NB4 (cell line): Measurements from ENCODE around the gene LRP2BP.

ENCODE experiments used
- CTCF ChIP-seq: IDR thresholded peaks from one replicate; pipeline ENCODE4 v1.5.1; 2012; ENCODE audit warnings: low read depth, low read length
- POLR2A ChIP-seq: IDR thresholded peaks from 2 replicates; pipeline ENCODE4 v1.6.1; 2011; ENCODE audit warnings: mild to moderate bottlenecking; ENCODE audit not compliant: insufficient read length; ENCODE audit errors: extremely low read depth
- TF ChIP-seq, protein P1 (sequence below): IDR thresholded peaks from 2 replicates; pipeline ENCODE4 v1.6.1; 2011; ENCODE audit warnings: low read depth, low read length

- TF ChIP-seq CTCF, result no peak
- TF ChIP-seq, protein P1, sequence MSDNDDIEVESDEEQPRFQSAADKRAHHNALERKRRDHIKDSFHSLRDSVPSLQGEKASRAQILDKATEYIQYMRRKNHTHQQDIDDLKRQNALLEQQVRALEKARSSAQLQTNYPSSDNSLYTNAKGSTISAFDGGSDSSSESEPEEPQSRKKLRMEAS, result no peak
- no peak for TF ChIP-seq POLR2A
Measured at GRCh38 chr4:185416955-185417354, 21.2 kb upstream of the LRP2BP start.
